Lower leg skin (tissue), 3 donors: ENCODE measurements around the gene STRBP.

Source experiments
- CTCF ChIP-seq, 3 donors: fragments of 450-650 bp; IDR thresholded peaks; one replicate each; pipeline ENCODE4 v1.5.1; 2016; ENCODE audit warnings: antibody characterized with exemption in 3 of 3, mild to moderate bottlenecking in 3 of 3, moderate library complexity in 2 of 3
- POLR2A ChIP-seq, 2 donors: fragments of 450-650 bp; IDR thresholded peaks; one replicate each; pipeline ENCODE4 v1.6.1; 2016 to 2017; ENCODE audit warnings: antibody characterized with exemption in 2 of 2, mild to moderate bottlenecking in 1 of 2, moderate library complexity in 1 of 2

DNA sequence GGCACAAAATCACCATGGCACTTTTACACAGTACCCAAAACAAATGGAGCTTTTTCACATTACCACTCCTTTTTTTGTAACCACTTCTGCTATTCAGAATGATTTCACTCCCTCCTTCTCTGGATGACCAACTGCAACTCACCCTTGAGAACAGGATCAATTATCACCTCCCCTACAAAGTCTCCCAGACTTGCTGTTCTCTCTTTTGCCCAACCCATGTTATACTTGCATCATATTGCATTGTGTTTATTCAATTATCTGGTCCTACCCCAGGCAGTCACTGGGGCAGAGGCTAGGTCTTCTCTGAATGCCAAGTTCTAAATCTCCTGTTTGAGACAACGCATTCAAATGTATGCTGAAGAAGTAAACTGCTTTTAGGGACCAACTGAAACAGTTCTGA is 139.0 kb downstream of the STRBP start:
- TF ChIP-seq CTCF (IDR thresholded peaks at IDR 0.05) = no peak
- TF ChIP-seq POLR2A (IDR thresholded peaks at IDR 0.05) = no peak
